Aortic smooth muscle cell (primary cell): ENCODE data around the gene DBF4. TPM values are rescaled to one million over a fixed set of nuclear protein-coding genes. Genes with fewer than 3 reads are reported as not detected.

Experiments used
- total RNA-seq: library from RNA; depleted of rRNA; stranded (reverse); fragments of >200 nt; gene quantifications from 2 replicates; pipeline ENCODE4 v1.2.3, GENCODE V29; 2014

DBF4 gene
- 10.3 and 10.4 TPM in 2 replicates for total RNA-seq

GRCh38 chr7:87876040-87876868 lies at the start of gene DBF4, which contains the start of gene SLC25A40:
DBF4 (plus strand) TSS chr7:87876493; CDS start chr7:87876733, 240 bp downstream.
SLC25A40 (minus strand) TSS chr7:87876360; CDS start chr7:87858727, 17,633 bp downstream.

GRCh38 chr7:87933953-87934698 lies 57.8 kb downstream of the DBF4 start, which contains the start of gene ADAM22:
ADAM22 (plus strand) TSS chr7:87934251; CDS start chr7:87934466, 215 bp downstream.

Other genes with a start within 250 kb of the DBF4 start
- gene RUNDC3B, start 248.1 kb upstream of the DBF4 start, total RNA-seq = 0.26 and 0.87 TPM in 2 replicates
- gene SLC25A40, start 133 bp upstream of the DBF4 start, total RNA-seq = 4.1 and 5.7 TPM in 2 replicates
- gene ADAM22, start 57.8 kb downstream of the DBF4 start, total RNA-seq = 0.40 and 0.50 TPM in 2 replicates